Measurements from ENCODE around the gene SPDEF. TPM values are rescaled to one million over a fixed set of nuclear protein-coding genes. Genes with fewer than 3 reads are reported as not detected.

Gene SPDEF
- total RNA-seq, 4 donors from 2014 or later, result 0.16 to 0.20 TPM; not detected in 2

DNA sequence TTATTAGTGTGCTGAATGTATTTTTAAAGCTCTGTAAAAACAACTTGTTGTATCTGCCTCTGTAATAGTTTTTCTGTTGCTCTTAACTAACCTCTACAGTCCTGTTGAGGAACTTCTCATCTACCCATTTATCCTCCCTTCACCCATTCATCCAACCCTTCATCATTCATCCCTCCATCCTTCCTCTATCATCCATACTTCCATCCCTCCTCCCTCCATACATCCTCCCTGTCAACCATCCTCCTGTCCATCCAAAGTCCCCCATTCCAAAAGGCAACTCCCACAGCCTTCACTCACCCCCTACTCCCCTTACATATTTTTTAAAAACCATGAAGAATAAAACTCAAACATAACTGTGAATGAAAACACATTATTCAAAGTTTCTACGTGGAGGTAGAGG is 40.7 kb upstream of the SPDEF start:
- intact Hi-C loops (cut with DNase I; ENCODE audit: low total_unique reads), result no loop called here
- no peak for ATAC-seq
- Histone ChIP-seq H3K36me3 (no peaks in the 10 kb centered on the region), H3K4me3 (no peak overlapping the region), H3K27me3 (no peaks in the 10 kb centered on the region), H3K9me3 (no peaks in the 10 kb centered on the region), H3K27ac (peak overlapping the region; percentile 65 to 92 (median 80)), H3K4me1 (peaks cover 73 to 79% of the 10 kb centered on the region in 2 donors)
- no peak for TF ChIP-seq POLR2A (IDR thresholded peaks at IDR 0.05)
- TF ChIP-seq, protein P1, sequence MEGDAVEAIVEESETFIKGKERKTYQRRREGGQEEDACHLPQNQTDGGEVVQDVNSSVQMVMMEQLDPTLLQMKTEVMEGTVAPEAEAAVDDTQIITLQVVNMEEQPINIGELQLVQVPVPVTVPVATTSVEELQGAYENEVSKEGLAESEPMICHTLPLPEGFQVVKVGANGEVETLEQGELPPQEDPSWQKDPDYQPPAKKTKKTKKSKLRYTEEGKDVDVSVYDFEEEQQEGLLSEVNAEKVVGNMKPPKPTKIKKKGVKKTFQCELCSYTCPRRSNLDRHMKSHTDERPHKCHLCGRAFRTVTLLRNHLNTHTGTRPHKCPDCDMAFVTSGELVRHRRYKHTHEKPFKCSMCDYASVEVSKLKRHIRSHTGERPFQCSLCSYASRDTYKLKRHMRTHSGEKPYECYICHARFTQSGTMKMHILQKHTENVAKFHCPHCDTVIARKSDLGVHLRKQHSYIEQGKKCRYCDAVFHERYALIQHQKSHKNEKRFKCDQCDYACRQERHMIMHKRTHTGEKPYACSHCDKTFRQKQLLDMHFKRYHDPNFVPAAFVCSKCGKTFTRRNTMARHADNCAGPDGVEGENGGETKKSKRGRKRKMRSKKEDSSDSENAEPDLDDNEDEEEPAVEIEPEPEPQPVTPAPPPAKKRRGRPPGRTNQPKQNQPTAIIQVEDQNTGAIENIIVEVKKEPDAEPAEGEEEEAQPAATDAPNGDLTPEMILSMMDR (IDR thresholded peaks at IDR 0.05 in 4 of 5, conservative IDR thresholded peaks at IDR 0.05 in 1 of 5), result no peak
- DNase-seq, result no peak
- in situ Hi-C loops (cut with MboI; ENCODE audit: low sequenced_read_pairs in 4 of 4), result no loop called here

DNA sequence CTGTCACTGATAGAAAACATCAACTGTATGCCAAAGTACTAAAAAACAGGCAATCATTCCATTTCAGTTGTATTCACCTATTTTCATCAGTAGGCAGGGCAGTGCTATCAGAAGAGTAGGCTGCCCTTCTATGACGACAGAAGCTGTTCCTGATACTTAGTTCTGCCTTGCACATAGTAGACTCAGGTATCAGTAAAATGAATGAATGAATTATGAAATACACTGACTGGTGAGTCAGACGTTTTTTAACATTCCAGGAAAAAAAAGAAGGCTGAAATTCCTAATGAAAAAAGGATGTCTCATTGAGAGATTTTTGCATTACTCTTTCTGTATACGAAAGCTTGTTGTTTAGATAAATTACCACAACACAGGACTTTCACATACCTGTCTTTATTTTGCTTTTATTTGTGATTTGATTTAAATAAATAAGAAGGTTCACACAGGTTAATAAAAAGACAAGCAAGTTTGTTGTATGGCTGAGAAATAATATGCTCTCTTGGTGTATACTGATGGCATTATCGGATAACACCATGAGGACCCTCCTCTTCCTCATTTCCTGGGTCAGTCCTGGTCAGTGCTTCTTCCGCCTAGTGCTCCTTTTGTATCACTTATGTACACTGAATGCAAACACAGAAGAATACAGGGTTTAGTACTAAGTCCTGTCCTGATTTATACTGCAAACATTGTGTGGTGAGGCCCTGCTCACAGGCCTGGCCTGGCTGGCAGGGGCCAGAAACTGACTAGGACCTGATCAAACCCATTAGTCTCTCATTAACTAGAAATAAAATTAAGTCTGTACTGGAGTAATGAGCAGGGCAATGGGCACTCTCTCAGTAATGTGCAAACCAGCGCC is 39.4 kb upstream of the SPDEF start:
- H3K27me3 ChIP-seq, result no peaks in the 10 kb centered on the region
- no peak for TF ChIP-seq POLR2A (IDR thresholded peaks at IDR 0.05)
- TF ChIP-seq, protein P1 (IDR thresholded peaks at IDR 0.05 in 4 of 5, conservative IDR thresholded peaks at IDR 0.05 in 1 of 5), result no peak
- no peak overlapping the region for H3K4me3 ChIP-seq
- H3K36me3 ChIP-seq, result no peaks in the 10 kb centered on the region
- peaks cover 67 to 77% of the 10 kb centered on the region in 2 donors for H3K4me1 ChIP-seq
- peak overlapping the region; percentile 9 to 83 (median 32) for H3K27ac ChIP-seq
- in situ Hi-C loops (cut with MboI; ENCODE audit: low sequenced_read_pairs in 4 of 4), result no loop called here
- DNase-seq, result no peak
- no peak for ATAC-seq
- intact Hi-C loops (cut with DNase I; ENCODE audit: low total_unique reads), result no loop called here
- no peaks in the 10 kb centered on the region for H3K9me3 ChIP-seq

DNA sequence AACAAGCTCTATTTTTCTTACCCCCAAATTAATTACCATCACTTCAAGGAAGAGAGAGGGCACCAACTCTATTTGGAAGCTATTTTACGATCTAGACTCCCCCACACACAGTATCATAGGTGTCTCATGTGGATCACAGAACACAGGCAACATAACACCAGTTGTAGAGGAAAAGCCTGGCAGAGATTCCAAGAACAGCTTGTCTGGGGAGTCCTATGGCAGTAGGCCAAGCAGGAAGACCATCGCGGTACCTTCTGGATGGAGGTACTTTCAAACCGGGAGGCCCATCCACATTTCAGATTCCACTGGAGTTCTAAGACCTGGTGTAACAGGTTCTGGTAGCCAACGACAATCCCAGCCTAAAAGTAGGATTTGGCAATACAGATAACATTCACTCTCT is 37.6 kb upstream of the SPDEF start:
- H3K4me3 ChIP-seq, result no peak overlapping the region
- in situ Hi-C loops (cut with MboI; ENCODE audit: low sequenced_read_pairs in 4 of 4) (no loop called here), intact Hi-C loops (cut with DNase I; ENCODE audit: low total_unique reads) (no loop called here)
- no peaks in the 10 kb centered on the region for H3K36me3 ChIP-seq
- TF ChIP-seq POLR2A (IDR thresholded peaks at IDR 0.05), result no peak
- TF ChIP-seq, protein P1 (IDR thresholded peaks at IDR 0.05 in 4 of 5, conservative IDR thresholded peaks at IDR 0.05 in 1 of 5), result no peak
- H3K4me1 ChIP-seq, result peaks cover 49 to 62% of the 10 kb centered on the region in 2 donors
- no peak for DNase-seq
- H3K27ac ChIP-seq, result peak overlapping the region; percentile 19 to 60 (median 34)
- no peak for ATAC-seq
- H3K27me3 ChIP-seq, result no peaks in the 10 kb centered on the region
- no peaks in the 10 kb centered on the region for H3K9me3 ChIP-seq

DNA sequence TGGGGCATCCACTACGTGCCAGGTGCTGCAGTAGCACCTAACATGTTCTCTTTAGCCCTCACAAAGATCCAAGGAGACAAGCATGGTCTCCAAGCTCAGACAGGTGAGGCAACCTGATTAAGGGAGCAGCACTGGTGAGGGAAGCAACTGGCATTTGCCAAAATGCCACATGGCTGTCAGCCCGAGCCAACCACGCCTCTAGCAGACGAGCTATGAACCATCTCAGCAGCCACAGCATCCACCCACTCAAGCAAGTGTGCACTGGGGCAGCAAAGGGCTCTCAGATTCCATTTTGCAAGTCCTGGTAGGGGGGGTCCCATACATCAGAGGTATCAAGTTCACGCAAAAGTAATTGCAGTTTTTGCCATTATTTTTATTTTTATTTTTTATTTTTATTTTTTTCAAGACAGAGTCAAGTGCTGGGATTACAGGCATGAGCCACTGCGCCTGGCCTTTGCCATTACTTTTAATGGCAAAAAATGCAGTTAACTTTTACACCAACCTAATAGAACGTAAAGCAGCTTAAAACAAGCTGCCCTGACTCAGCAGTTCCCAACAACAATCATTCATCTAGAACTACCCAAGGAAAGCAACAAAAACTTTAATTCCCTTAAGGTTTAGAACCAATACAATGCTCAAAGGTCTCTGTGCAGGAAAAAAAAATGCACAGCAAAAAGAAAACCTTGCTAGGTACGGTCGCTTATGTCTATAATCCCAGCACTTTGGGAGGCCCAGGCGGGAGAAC is 36.3 kb upstream of the SPDEF start:
- intact Hi-C loops (cut with DNase I; ENCODE audit: low total_unique reads), result no loop called here
- in situ Hi-C loops (cut with MboI; ENCODE audit: low sequenced_read_pairs in 4 of 4), result no loop called here
- DNase-seq (no peak), ATAC-seq (peak in 1 of 2 donors; percentile 21)
- Histone ChIP-seq H3K27ac (peak overlapping the region in 2 of 4 donors; percentile 19 to 60), H3K27me3 (no peaks in the 10 kb centered on the region), H3K9me3 (no peaks in the 10 kb centered on the region), H3K36me3 (no peaks in the 10 kb centered on the region), H3K4me3 (no peak overlapping the region), H3K4me1 (peaks cover 35 to 49% of the 10 kb centered on the region in 2 donors)
- no peak for TF ChIP-seq POLR2A (IDR thresholded peaks at IDR 0.05)
- TF ChIP-seq, protein P1 (IDR thresholded peaks at IDR 0.05 in 4 of 5, conservative IDR thresholded peaks at IDR 0.05 in 1 of 5), result no peak

All from gastrocnemius medialis (tissue), 4 donors.